ENCODE results near the gene PRKAR2A. TPM values are rescaled to one million over a fixed set of nuclear protein-coding genes. Genes with fewer than 3 reads are reported as not detected.

PRKAR2A gene
- total and polyA plus RNA-seq, 11 donors = 10.6 to 71.6 (median 42.8) TPM

DNA sequence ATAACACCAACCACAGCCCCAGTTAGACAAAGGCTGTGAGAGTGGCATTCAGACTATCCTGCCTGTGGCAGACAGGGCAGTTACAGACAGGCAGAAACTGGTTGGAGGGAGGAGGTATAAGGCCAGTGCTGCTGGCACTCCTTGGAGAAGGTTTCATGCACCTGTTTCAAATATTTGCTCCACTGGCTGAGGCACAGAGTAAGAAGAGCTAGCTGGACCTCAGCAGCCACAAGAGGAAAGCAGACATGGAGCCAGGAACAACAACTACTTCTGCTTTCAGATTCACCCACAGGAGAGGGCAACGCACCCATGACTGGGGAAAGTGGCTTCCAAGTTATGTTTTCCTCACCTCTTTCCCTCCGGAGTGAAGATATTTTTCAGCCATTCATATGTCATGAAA lies 11.5 kb upstream of the PRKAR2A start:
- H3K9me3 ChIP-seq = no peaks in the 10 kb centered on the region
- H3K27ac ChIP-seq = no peak overlapping the region
- no peak for ATAC-seq
- H3K4me3 ChIP-seq = no peak overlapping the region
- no peaks in the 10 kb centered on the region for H3K27me3 ChIP-seq
- TF ChIP-seq, protein P1, sequence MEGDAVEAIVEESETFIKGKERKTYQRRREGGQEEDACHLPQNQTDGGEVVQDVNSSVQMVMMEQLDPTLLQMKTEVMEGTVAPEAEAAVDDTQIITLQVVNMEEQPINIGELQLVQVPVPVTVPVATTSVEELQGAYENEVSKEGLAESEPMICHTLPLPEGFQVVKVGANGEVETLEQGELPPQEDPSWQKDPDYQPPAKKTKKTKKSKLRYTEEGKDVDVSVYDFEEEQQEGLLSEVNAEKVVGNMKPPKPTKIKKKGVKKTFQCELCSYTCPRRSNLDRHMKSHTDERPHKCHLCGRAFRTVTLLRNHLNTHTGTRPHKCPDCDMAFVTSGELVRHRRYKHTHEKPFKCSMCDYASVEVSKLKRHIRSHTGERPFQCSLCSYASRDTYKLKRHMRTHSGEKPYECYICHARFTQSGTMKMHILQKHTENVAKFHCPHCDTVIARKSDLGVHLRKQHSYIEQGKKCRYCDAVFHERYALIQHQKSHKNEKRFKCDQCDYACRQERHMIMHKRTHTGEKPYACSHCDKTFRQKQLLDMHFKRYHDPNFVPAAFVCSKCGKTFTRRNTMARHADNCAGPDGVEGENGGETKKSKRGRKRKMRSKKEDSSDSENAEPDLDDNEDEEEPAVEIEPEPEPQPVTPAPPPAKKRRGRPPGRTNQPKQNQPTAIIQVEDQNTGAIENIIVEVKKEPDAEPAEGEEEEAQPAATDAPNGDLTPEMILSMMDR (IDR thresholded peaks at IDR 0.05) = no peak
- no peak for TF ChIP-seq POLR2A (IDR thresholded peaks at IDR 0.05)
- DNase-seq = no peak
- peaks cover 0 to 82% (median 61%) of the 10 kb centered on the region in 9 donors for H3K36me3 ChIP-seq
- H3K4me1 ChIP-seq = no peaks in the 10 kb centered on the region
- WGBS, 4 donors = 74 to 100% (median 86%) methylated on average over 2 of the region's 2 CpGs
- intact Hi-C loops (cut with DNase I) = loop anchor here in 1 of 10 donors (10.0 kb wide), 1 partner anchor 56 kb away; the partner anchor contains the start of gene ARIH2

DNA sequence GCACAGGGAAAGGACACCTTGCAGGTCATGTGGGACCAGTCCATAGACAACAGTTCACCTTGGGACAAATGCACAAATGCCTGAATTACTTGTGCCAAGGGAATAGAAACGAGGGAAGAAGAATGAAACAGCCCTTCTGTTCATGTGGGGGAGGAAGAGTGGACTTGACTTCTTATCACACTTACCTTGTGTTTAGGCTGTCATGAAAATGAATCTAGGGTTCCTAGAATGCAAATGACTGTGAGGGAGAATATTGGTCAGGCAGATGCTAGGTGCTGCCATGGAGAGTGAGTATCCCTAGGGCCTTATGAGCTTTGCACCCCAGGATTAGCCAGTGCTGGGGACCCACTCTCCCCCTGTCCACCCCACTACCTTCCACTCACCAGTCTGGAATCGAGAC lies 11.0 kb upstream of the PRKAR2A start:
- Histone ChIP-seq H3K4me3 (no peak overlapping the region), H3K9me3 (no peaks in the 10 kb centered on the region), H3K27me3 (no peaks in the 10 kb centered on the region), H3K4me1 (no peaks in the 10 kb centered on the region), H3K27ac (no peak overlapping the region), H3K36me3 (peaks cover 0 to 82% (median 61%) of the 10 kb centered on the region in 9 donors)
- 80 to 90% (median 87%) methylated on average over 2 of the region's 2 CpGs for WGBS, 4 donors
- ATAC-seq (no peak), DNase-seq (no peak)
- intact Hi-C loops (cut with DNase I) = loop anchor here in 1 of 10 donors (10.0 kb wide), 1 partner anchor 56 kb away; the partner anchor contains the start of gene ARIH2
- TF ChIP-seq POLR2A (IDR thresholded peaks at IDR 0.05) = no peak
- TF ChIP-seq, protein P1 (IDR thresholded peaks at IDR 0.05) = no peak

DNA sequence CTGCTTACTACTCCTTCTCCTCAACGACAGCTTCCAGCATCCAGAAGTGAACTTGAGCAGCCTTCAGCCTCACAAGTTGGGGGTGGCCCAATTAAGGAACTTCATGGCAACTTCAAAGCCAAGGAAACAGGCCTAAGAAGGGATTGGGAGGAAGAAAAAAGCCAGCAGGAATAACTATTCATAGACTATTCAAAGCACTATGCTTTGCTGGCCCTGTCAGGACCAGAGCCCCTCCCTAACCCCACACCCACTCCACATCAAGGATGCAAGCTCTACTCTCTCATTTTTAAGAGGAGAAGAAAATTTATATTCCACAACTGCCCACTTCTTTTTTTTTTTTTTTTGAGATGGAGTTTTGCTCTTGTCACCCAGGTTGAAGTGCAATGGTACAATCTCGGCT lies 10.0 kb upstream of the PRKAR2A start:
- Histone ChIP-seq H3K27ac (no peak overlapping the region), H3K36me3 (peaks cover 0 to 78% (median 59%) of the 10 kb centered on the region in 9 donors), H3K27me3 (no peaks in the 10 kb centered on the region), H3K9me3 (no peaks in the 10 kb centered on the region), H3K4me3 (no peak overlapping the region), H3K4me1 (no peaks in the 10 kb centered on the region)
- ATAC-seq (no peak), DNase-seq (no peak)
- intact Hi-C loops (cut with DNase I) = loop anchor here in 1 of 10 donors (10.0 kb wide), 1 partner anchor 57 kb away; the partner anchor contains the start of gene ARIH2
- TF ChIP-seq, protein P1 (IDR thresholded peaks at IDR 0.05) = no peak
- TF ChIP-seq POLR2A (IDR thresholded peaks at IDR 0.05) = no peak
- 77 to 89% (median 83%) methylated on average over 2 of the region's 2 CpGs for WGBS, 4 donors

DNA sequence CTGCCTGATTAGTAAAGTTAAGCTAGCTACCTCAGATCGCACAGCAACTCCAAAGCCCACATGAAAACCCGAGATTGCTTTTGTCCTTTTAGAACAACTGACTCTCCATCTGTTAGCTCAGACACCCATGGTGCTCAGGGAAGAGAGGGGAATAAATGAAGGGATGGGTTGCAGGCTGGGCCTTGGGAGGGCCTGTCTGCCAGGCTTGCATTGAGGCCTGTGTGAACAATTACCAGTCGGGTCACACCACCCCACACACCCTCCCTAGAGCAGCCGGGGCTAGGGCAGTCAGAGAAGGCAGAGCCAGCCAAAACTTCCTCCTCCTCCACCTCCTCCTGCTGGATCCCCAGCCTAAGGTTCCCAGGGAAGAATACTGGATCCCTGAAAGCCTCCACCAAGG lies 8.8 kb upstream of the PRKAR2A start:
- intact Hi-C loops (cut with DNase I) = loop anchor here in 1 of 10 donors (10.0 kb wide), 1 partner anchor 58 kb away; the partner anchor contains the start of gene ARIH2
- no peak overlapping the region for H3K4me3 ChIP-seq
- no peak for ATAC-seq
- TF ChIP-seq, protein P1 (IDR thresholded peaks at IDR 0.05) = no peak
- no peak for TF ChIP-seq POLR2A (IDR thresholded peaks at IDR 0.05)
- no peak overlapping the region for H3K27ac ChIP-seq
- WGBS, 4 donors = 53 to 70% (median 66%) methylated on average over 4 of the region's 4 CpGs
- DNase-seq = no peak
- H3K9me3 ChIP-seq = no peaks in the 10 kb centered on the region
- H3K4me1 ChIP-seq = no peaks in the 10 kb centered on the region
- H3K27me3 ChIP-seq = no peaks in the 10 kb centered on the region
- peaks cover 0 to 66% (median 48%) of the 10 kb centered on the region in 9 donors for H3K36me3 ChIP-seq
